HepG2 (cell line): ENCODE results near the gene PDZD4.

Source experiments
- FOXM1 ChIP-seq: sonication (generic); formaldehyde crosslinking; IDR thresholded peaks from 2 replicates; pipeline ENCODE4 v1.5.0; 2020; ENCODE audit warnings: missing genetic modification reagents
- POLR2A ChIP-seq, 2 experiments: IDR thresholded peaks; 2 replicates each; pipeline ENCODE4 v1.6.1; 2011; ENCODE audit warnings: low read depth in 2 of 2, low read length in 2 of 2, mild to moderate bottlenecking in 1 of 2, moderate library complexity in 1 of 2; ENCODE audit not compliant: insufficient read depth in 1 of 2
- POLR2AphosphoS5 ChIP-seq: IDR thresholded peaks from 2 replicates; pipeline ENCODE4 v1.6.1; 2012; ENCODE audit warnings: low read depth, low read length
- RAD51 ChIP-seq: fragments of 450-650 bp; IDR thresholded peaks from 2 replicates; pipeline ENCODE4 v1.6.1; 2016; ENCODE audit warnings: borderline replicate concordance
- RBAK ChIP-seq: sonication (generic); formaldehyde crosslinking; IDR thresholded peaks from 2 replicates; pipeline ENCODE4 v1.5.1; 2020; ENCODE audit warnings: mild to moderate bottlenecking, missing genetic modification reagents
- RBFOX2 ChIP-seq: fragments of 200-400 bp; formaldehyde crosslinking; IDR thresholded peaks from 2 replicates; pipeline ENCODE4 v1.6.1; 2017; ENCODE audit warnings: low read depth, mild to moderate bottlenecking, low read length
- TBP ChIP-seq: sonication (generic); formaldehyde crosslinking; IDR thresholded peaks from 2 replicates; pipeline ENCODE4 v1.5.0; 2020; ENCODE audit warnings: missing genetic modification reagents
- YY1 ChIP-seq: IDR thresholded peaks from 2 replicates; pipeline ENCODE4 v1.6.1; 2011; ENCODE audit warnings: low read length, low read depth, moderate library complexity, mild to moderate bottlenecking; ENCODE audit not compliant: insufficient read depth, insufficient replicate concordance
- ZNF224 ChIP-seq: sonication (generic); formaldehyde crosslinking; IDR thresholded peaks from 2 replicates; pipeline ENCODE4 v1.5.0; 2020; ENCODE audit warnings: mild to moderate bottlenecking, missing genetic modification reagents
- ZNF343 ChIP-seq: sonication (generic); formaldehyde crosslinking; IDR thresholded peaks from 2 replicates; pipeline ENCODE4 v1.4.0; 2020; ENCODE audit warnings: mild to moderate bottlenecking, missing genetic modification reagents
- TF ChIP-seq, protein P1 (sequence below): sonication (generic); formaldehyde crosslinking; IDR thresholded peaks from 2 replicates; pipeline ENCODE4 v1.8.1; 2022; ENCODE audit warnings: mild to moderate bottlenecking, missing genetic modification reagents
- TF ChIP-seq, protein P2 (sequence below): sonication (generic); formaldehyde crosslinking; IDR thresholded peaks from 2 replicates; pipeline ENCODE4 v1.5.0; 2020; ENCODE audit warnings: mild to moderate bottlenecking, missing genetic modification reagents, moderate library complexity
- TF ChIP-seq, protein P3 (sequence below): sonication (generic); formaldehyde crosslinking; IDR thresholded peaks from 2 replicates; pipeline ENCODE4 v1.8.1; 2023; ENCODE audit warnings: missing genetic modification reagents, mild to moderate bottlenecking, borderline replicate concordance

DNA sequence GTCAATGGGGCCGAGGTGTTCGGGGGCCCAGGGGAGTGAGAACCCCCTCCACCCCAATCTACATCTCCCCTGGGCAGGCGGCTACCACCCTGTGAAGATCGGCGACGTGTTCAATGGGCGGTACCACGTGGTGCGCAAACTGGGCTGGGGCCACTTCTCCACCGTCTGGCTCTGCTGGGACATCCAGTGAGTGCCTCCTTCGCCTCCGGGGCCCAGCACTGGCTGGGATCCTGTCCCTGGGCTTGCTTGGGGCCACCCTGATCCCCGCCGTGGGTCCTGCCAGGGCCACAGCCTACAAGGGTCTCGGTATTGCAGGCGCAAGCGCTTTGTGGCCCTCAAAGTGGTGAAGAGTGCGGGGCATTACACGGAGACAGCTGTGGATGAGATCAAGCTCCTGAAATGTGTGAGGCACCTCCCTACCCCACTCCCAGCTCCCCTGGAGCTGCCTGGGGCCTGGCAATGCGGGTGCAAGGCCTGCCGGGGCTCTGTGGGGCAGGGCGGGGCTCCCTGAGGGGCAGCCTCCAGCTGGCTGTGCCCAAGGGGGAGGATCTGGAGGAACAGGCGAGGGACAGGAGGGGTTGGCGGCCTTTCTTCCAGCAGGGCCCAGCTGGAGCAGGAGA, 48.8 kb downstream of the PDZD4 start:
- TF ChIP-seq, protein P1, sequence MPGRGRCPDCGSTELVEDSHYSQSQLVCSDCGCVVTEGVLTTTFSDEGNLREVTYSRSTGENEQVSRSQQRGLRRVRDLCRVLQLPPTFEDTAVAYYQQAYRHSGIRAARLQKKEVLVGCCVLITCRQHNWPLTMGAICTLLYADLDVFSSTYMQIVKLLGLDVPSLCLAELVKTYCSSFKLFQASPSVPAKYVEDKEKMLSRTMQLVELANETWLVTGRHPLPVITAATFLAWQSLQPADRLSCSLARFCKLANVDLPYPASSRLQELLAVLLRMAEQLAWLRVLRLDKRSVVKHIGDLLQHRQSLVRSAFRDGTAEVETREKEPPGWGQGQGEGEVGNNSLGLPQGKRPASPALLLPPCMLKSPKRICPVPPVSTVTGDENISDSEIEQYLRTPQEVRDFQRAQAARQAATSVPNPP (CRISPR knock-in tag): no peak
- TF ChIP-seq, protein P2, sequence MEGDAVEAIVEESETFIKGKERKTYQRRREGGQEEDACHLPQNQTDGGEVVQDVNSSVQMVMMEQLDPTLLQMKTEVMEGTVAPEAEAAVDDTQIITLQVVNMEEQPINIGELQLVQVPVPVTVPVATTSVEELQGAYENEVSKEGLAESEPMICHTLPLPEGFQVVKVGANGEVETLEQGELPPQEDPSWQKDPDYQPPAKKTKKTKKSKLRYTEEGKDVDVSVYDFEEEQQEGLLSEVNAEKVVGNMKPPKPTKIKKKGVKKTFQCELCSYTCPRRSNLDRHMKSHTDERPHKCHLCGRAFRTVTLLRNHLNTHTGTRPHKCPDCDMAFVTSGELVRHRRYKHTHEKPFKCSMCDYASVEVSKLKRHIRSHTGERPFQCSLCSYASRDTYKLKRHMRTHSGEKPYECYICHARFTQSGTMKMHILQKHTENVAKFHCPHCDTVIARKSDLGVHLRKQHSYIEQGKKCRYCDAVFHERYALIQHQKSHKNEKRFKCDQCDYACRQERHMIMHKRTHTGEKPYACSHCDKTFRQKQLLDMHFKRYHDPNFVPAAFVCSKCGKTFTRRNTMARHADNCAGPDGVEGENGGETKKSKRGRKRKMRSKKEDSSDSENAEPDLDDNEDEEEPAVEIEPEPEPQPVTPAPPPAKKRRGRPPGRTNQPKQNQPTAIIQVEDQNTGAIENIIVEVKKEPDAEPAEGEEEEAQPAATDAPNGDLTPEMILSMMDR (CRISPR knock-in tag): no peak
- TF ChIP-seq RBFOX2 (no peak), POLR2AphosphoS5 (no peak), YY1 (no peak), RBAK (CRISPR knock-in tag) (no peak), ZNF224 (CRISPR knock-in tag) (no peak), RAD51 (no peak), FOXM1 (CRISPR knock-in tag) (no peak), POLR2A (IDR thresholded peaks at IDR 0.05; ENCODE audit: insufficient read depth in 1 of 2, low read depth in 2 of 2, low read length in 2 of 2) (no peak), TBP (CRISPR knock-in tag) (no peak), ZNF343 (CRISPR knock-in tag) (no peak)
- TF ChIP-seq, protein P3, sequence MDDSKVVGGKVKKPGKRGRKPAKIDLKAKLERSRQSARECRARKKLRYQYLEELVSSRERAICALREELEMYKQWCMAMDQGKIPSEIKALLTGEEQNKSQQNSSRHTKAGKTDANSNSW (CRISPR knock-in tag): no peak
